Adrenal gland (tissue), 5 donors: Measurements from ENCODE around the gene STAT1.

Experiments used
- POLR2A ChIP-seq, 2 donors: fragments of 450-650 bp; IDR thresholded peaks; one replicate each; pipeline ENCODE4 v1.6.1; 2017; ENCODE audit warnings: antibody characterized with exemption in 2 of 2, mild to moderate bottlenecking in 2 of 2, moderate library complexity in 1 of 2
- TF ChIP-seq, protein P1 (sequence below), 6 experiments: fragments of 450-650 bp in 4 of 6; fragments of 200-600 bp in 2 of 6; sonication (generic) in 1 of 6; IDR thresholded peaks; 1 replicate in 5 of 6; 2 replicates in 1 of 6; pipeline versions ENCODE4 v1.5.1 to v1.8.0; 2016 to 2021; ENCODE audit warnings: antibody characterized with exemption in 6 of 6, mild to moderate bottlenecking in 2 of 6, moderate library complexity in 1 of 6
- donor health status: DM: no; HTN: no; CAD: no.

DNA sequence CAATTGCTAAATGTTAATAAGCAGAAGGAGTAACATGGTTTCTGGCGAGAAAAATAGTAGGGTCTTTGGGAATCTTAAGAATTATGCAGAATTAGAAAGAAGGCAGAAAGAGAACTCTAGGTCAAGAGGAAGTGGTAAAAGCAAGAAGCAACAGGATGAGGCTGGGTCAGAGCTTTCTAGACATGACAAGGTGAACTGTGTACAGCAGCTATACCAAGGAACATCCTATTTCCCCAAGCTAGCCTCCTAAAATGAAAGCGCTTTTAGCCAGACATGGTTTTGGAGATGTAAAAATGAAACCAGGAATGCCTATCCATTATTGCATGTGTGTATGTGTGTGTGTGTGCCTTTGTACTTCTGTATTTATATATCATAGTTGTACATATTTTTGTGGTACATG lies 42.3 kb upstream of the STAT1 start:
- TF ChIP-seq, protein P1, sequence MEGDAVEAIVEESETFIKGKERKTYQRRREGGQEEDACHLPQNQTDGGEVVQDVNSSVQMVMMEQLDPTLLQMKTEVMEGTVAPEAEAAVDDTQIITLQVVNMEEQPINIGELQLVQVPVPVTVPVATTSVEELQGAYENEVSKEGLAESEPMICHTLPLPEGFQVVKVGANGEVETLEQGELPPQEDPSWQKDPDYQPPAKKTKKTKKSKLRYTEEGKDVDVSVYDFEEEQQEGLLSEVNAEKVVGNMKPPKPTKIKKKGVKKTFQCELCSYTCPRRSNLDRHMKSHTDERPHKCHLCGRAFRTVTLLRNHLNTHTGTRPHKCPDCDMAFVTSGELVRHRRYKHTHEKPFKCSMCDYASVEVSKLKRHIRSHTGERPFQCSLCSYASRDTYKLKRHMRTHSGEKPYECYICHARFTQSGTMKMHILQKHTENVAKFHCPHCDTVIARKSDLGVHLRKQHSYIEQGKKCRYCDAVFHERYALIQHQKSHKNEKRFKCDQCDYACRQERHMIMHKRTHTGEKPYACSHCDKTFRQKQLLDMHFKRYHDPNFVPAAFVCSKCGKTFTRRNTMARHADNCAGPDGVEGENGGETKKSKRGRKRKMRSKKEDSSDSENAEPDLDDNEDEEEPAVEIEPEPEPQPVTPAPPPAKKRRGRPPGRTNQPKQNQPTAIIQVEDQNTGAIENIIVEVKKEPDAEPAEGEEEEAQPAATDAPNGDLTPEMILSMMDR (IDR thresholded peaks at IDR 0.05), result no peak
- TF ChIP-seq POLR2A (IDR thresholded peaks at IDR 0.05), result no peak
